Measurements from ENCODE around the gene SPHKAP.

SPHKAP gene

DNA sequence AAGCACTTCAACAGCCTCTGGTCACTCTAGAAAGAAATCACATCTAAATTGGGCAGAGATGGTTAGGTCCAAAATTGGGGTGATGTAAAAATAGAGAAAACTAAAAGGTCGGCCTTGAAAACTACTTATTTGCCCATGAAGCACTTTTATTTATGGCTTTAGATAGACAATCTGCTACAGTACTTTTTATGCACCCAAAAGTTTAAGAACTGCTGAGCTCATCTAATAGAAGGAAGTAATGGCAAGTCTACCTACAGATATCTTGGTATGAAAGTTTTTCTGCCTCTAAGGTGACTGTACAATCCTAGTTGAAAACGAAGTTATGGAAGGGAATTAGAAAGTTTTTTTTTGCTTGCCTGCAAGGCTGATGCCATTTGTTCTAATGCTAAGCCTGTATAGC lies 46.2 kb downstream of the SPHKAP start:
- POLR2A ChIA-PET: no interaction called here
- DNase-seq (ENCODE audit: low read depth, low spot score): no peak
- no peak overlapping the region for H3K4me3 ChIP-seq (ENCODE audit: low read depth, low read length)
- CTCF ChIA-PET: no interaction called here
- no peak for TF ChIP-seq CTCF (IDR thresholded peaks at IDR 0.05; ENCODE audit: insufficient read depth, low read length, missing control alignments)

DNA sequence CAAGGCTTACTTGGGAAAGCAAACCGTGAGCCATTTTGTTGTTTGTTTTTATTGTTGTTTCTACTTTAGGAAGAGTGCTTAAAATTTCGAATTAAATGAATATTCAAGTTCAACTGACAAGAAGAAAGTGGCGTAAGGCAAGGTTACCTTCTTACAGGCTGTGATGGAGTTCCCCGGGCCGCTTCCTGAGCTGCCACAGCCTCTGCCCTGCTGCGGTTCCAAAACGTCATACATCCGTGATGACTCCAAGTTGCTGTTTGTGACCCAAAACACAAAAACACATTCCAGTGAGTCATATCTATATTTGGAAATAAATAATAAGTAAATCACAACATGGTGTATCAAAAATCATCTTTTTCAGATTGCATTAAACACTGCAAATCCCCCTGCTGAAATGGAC lies 49.7 kb downstream of the SPHKAP start:
- POLR2A ChIA-PET: no interaction called here

DNA sequence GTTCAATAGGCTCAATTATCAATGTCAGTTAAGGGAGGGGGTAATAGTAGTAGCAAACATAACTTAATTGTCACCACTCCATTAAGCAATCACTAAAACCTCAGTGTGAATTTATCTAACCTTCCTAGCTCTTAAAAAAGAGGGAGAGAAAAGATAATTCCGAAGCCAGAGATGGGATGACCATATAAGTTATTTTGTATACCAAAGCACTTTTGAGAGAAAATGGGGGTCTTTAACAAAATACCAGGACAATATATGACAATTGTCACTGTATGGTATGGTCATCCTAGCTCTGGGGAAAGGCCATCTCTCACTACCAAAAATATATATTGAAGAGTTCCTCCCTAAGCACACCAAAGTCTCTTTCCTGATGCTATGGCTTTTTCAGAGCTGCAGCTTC lies 55.1 kb downstream of the SPHKAP start:
- ChIA-PET POLR2A (no interaction called here), CTCF (no interaction called here)
- DNase-seq (ENCODE audit: low read depth, low spot score): no peak
- H3K4me3 ChIP-seq (ENCODE audit: low read depth, low read length): no peak overlapping the region
- no peak for TF ChIP-seq CTCF (IDR thresholded peaks at IDR 0.05; ENCODE audit: insufficient read depth, low read length, missing control alignments)

More for the DNA sequence above, 49.7 kb downstream of the SPHKAP start:
- DNase-seq (ENCODE audit: low read depth, low spot score): no peak
- CTCF ChIA-PET: no interaction called here
- H3K4me3 ChIP-seq (ENCODE audit: low read depth, low read length): no peak overlapping the region
- no peak for TF ChIP-seq CTCF (IDR thresholded peaks at IDR 0.05; ENCODE audit: insufficient read depth, low read length, missing control alignments)

- ChIA-PET POLR2A (no interaction called here), CTCF (no interaction called here)
- DNase-seq (ENCODE audit: low read depth, low spot score): no peak
- TF ChIP-seq CTCF (IDR thresholded peaks at IDR 0.05; ENCODE audit: insufficient read depth, low read length, missing control alignments): no peak
- H3K4me3 ChIP-seq (ENCODE audit: low read depth, low read length): no peak overlapping the region
Observed at GRCh38 chr2:228118940-228119339, 62.5 kb downstream of the SPHKAP start.

DNA sequence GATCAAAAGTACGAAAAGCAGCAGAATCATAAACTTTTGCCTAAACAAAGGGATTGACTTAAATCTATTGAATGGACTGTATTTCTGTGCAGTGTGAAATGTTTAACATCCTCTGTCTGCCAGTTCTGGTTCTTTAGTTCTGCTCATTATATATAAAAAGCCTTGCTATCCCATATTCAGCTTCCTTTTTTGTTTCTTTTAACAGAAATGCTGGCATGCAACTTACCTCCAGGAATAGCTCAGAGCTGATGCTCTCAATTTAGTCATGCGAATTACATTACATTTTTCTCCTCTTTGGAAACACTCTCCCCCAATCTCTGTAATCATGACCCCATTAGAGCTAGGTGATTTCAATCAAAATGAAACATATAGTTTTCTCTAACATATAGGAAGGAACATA lies 73.6 kb downstream of the SPHKAP start:
- no peak for DNase-seq (ENCODE audit: low read depth, low spot score)

DNA sequence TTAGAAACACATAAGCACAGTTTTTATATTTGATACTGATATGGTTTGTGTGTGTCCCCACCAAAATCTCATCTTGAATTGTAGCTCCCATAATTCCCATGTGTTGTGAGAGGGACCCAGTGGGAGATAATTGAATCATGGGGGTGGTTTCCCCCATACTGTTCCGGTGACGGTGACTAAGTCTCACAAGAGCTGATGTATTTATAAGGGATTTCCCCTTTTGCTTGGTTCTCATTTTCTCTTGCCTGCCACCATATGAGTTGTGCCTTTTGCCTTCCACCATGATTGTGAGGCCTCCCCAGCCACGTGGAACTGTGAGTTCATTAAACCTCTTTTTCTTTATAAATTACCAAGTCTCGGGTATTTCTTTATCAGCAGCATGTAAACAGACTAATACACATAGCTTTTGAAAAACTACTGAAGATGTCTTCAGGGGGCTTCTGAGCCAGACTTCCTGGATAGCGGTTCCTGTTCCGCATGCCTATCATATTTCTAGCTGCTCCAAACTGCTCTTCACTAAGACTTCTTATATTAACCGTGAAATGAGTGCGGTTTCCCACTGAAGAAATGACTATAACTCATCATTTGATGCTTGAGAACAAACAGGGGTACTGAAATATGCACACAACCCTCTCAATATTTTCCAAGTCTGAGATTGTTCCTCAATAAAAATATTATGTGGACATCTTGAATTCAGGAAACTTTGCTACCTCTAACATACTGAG lies 75.8 kb downstream of the SPHKAP start:
- no peak overlapping the region for H3K4me3 ChIP-seq (ENCODE audit: low read depth, low read length)
- CTCF ChIA-PET: no interaction called here
- no peak for DNase-seq (ENCODE audit: low read depth, low spot score)
- POLR2A ChIA-PET: no interaction called here
- TF ChIP-seq CTCF (IDR thresholded peaks at IDR 0.05; ENCODE audit: insufficient read depth, low read length, missing control alignments): no peak

More for the DNA sequence above, 73.6 kb downstream of the SPHKAP start:
- no peak overlapping the region for H3K4me3 ChIP-seq (ENCODE audit: low read depth, low read length)
- ChIA-PET POLR2A (no interaction called here), CTCF (no interaction called here)
- TF ChIP-seq CTCF (IDR thresholded peaks at IDR 0.05; ENCODE audit: insufficient read depth, low read length, missing control alignments): no peak
